Hepatocyte (in vitro differentiated cells): Measurements from ENCODE around the gene MAPKAP1. TPM values are rescaled to one million over a fixed set of nuclear protein-coding genes. Genes with fewer than 3 reads are reported as not detected.

Experiments
- DNase-seq: peaks from one replicate; pipeline ENCODE4 v3.0.0-alpha.2; 2016; ENCODE audit warnings: low spot score
- H2AFZ ChIP-seq: fragments of 200-600 bp; sonication (generic); 2 replicates; pipeline ENCODE4 v1.6.0; 2016; ENCODE audit warnings: antibody characterized with exemption, mild to moderate bottlenecking
- H3K27ac ChIP-seq: fragments of 200-600 bp; sonication (generic); 2 replicates; pipeline ENCODE4 v1.5.1; 2016; ENCODE audit warnings: mild to moderate bottlenecking
- H3K27me3 ChIP-seq: fragments of 200-600 bp; sonication (generic); 2 replicates; pipeline ENCODE4 v1.6.1; 2016
- H3K36me3 ChIP-seq: fragments of 200-600 bp; sonication (generic); replicated peaks from 2 replicates; pipeline ENCODE4 v1.5.1; 2016; ENCODE audit warnings: low read depth; ENCODE audit not compliant: insufficient read depth
- H3K4me1 ChIP-seq: fragments of 200-600 bp; sonication (generic); 2 replicates; pipeline ENCODE4 v1.5.1; 2016; ENCODE audit warnings: mild to moderate bottlenecking, moderate library complexity; ENCODE audit not compliant: insufficient read depth
- H3K4me2 ChIP-seq: fragments of 200-600 bp; sonication (generic); 2 replicates; pipeline ENCODE4 v1.6.0; 2016
- H3K4me3 ChIP-seq: fragments of 200-600 bp; sonication (generic); 2 replicates; pipeline ENCODE4 v1.5.1; 2016; ENCODE audit warnings: mild to moderate bottlenecking
- H3K79me2 ChIP-seq: fragments of 200-600 bp; sonication (generic); 2 replicates; pipeline ENCODE4 v1.6.0; 2017; ENCODE audit warnings: mild to moderate bottlenecking
- H3K9me2 ChIP-seq: fragments of 200-600 bp; sonication (generic); replicated peaks from 2 replicates; pipeline ENCODE4 v1.6.0; 2017; ENCODE audit warnings: mild to moderate bottlenecking; ENCODE audit not compliant: insufficient read depth
- H3K9me3 ChIP-seq: fragments of 200-600 bp; sonication (generic); 2 replicates; pipeline ENCODE4 v1.5.1; 2016; ENCODE audit warnings: low read depth, mild to moderate bottlenecking
- H4K20me1 ChIP-seq: fragments of 200-600 bp; sonication (generic); 2 replicates; pipeline ENCODE4 v1.6.0; 2016; ENCODE audit warnings: mild to moderate bottlenecking; ENCODE audit not compliant: insufficient read depth, poor library complexity, severe bottlenecking
- EZH2 ChIP-seq: fragments of 200-600 bp; sonication (generic); IDR thresholded peaks from 2 replicates; pipeline ENCODE4 v1.6.1; 2016; ENCODE audit warnings: antibody characterized with exemption, mild to moderate bottlenecking, borderline replicate concordance
- EZH2phosphoT487 ChIP-seq: fragments of 200-600 bp; sonication (generic); IDR thresholded peaks from one replicate; pipeline ENCODE4 v1.6.1; 2018; ENCODE audit warnings: antibody characterized with exemption, mild to moderate bottlenecking, low read depth, moderate library complexity; ENCODE audit not compliant: unreplicated experiment, severe bottlenecking
- WGBS: methylation state at CpG from one replicate; pipeline ENCODE4 v1.1.6; 2016; ENCODE audit warnings: low lambda C conversion rate; ENCODE audit errors: missing lambda C conversion rate; 5-methylcytosine and 5-hydroxymethylcytosine counted together
- polyA plus RNA-seq: library from polyadenylated mRNA; unstranded; fragments of >200 nt; fragmentation: Nextera tagmentation; extraction: Ambion mirVana; gene quantifications from 2 replicates; pipeline ENCODE4 v1.2.1, GENCODE V29; 2016
- total RNA-seq: library from RNA; depleted of rRNA; stranded (reverse); fragments of >200 nt; gene quantifications from 2 replicates; pipeline ENCODE4 v1.2.3, GENCODE V29; 2014
- TF ChIP-seq, protein P1 (sequence below): fragments of 200-600 bp; sonication (generic); IDR thresholded peaks from 2 replicates; pipeline ENCODE4 v1.5.1; 2016; ENCODE audit warnings: antibody characterized with exemption, mild to moderate bottlenecking; ENCODE audit not compliant: poor library complexity

The MAPKAP1 gene
- total and polyA plus RNA-seq, 2 experiments from 2014 or later: 74.5 to 79.4 TPM

DNA sequence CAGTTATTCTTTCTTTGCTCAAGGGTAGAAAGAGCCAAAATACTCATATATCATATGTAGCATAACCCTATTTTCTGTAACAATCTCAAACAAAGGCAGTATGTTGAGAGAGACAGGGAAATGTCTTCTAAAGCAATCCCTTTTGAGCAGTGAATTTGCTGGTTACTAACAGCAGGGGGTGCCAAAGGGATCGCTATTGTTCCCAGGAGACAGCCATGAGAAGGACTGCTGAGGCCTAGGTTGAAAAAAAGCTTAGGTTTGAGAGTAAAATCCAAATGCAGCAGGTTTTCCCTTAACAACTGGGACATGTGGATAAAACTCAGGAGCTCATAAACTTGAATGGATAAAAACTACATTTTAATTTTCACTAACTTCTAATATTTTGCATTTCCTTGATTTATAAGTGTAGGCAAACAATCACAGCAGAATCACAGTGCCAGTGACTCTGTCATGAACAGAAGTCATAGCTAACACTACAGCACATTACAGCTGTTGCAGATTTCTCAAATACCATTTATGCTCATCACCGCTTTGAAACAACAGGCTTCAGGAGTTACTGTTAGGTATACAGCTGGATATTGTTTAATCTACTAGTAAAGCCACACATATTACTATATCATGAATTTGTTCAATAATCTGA is 148.4 kb downstream of the MAPKAP1 start:
- DNase-seq: peak; percentile 84
- Histone ChIP-seq H3K36me3 (no peaks in the 10 kb centered on the region), H3K27ac (no peak overlapping the region), H3K79me2 (no peaks in the 10 kb centered on the region), H3K27me3 (no peaks in the 10 kb centered on the region), H3K4me3 (no peak overlapping the region), H3K9me2 (no peaks in the 10 kb centered on the region), H2AFZ (no peak overlapping the region), H3K4me2 (no peak overlapping the region), H3K9me3 (no peaks in the 10 kb centered on the region), H3K4me1 (no peaks in the 10 kb centered on the region), H4K20me1 (no peaks in the 10 kb centered on the region)
- TF ChIP-seq, protein P1, sequence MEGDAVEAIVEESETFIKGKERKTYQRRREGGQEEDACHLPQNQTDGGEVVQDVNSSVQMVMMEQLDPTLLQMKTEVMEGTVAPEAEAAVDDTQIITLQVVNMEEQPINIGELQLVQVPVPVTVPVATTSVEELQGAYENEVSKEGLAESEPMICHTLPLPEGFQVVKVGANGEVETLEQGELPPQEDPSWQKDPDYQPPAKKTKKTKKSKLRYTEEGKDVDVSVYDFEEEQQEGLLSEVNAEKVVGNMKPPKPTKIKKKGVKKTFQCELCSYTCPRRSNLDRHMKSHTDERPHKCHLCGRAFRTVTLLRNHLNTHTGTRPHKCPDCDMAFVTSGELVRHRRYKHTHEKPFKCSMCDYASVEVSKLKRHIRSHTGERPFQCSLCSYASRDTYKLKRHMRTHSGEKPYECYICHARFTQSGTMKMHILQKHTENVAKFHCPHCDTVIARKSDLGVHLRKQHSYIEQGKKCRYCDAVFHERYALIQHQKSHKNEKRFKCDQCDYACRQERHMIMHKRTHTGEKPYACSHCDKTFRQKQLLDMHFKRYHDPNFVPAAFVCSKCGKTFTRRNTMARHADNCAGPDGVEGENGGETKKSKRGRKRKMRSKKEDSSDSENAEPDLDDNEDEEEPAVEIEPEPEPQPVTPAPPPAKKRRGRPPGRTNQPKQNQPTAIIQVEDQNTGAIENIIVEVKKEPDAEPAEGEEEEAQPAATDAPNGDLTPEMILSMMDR: peak; percentile 78
- TF ChIP-seq EZH2phosphoT487: no peak
- TF ChIP-seq EZH2: no peak
- 48% methylated on average over 2 of the region's 2 CpGs for WGBS

DNA sequence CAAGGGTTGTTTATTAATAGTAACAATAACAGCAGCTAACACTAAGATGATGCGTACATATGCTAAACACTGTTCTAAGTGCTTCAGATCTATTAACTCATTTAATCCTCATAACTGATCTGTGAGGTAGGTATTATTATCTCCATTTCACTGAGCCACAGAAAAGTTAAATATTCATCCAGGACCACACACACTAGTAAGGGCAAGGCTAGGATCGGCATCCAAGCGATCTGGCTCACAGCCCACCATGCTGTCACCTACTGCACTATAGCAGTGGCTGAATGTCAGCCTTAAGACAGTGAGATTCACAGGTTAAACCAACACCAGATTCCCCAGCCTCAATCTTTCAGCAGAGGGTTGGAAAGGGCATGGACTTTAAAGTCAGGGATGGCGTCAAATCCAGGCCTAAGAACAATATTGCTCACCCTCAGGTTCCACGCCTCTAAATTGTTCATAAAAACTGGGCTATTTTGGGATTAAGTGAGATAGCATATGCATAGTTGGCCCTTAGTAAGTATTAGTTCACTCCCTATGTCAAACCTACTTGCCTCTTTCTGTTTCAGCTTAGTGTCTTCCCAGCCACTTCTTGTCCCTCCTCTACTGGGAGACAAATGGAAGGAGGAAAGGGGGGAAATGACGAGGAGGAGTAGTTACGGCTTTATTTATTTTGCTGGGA is 150.8 kb downstream of the MAPKAP1 start:
- Histone ChIP-seq H3K4me3 (no peak overlapping the region), H3K36me3 (no peaks in the 10 kb centered on the region), H3K79me2 (no peaks in the 10 kb centered on the region), H3K9me3 (no peaks in the 10 kb centered on the region), H3K27ac (no peak overlapping the region), H3K4me1 (no peaks in the 10 kb centered on the region), H3K9me2 (no peaks in the 10 kb centered on the region), H3K4me2 (no peak overlapping the region), H3K27me3 (no peaks in the 10 kb centered on the region), H4K20me1 (no peaks in the 10 kb centered on the region), H2AFZ (no peak overlapping the region)
- DNase-seq: no peak
- no peak for TF ChIP-seq EZH2
- no peak for TF ChIP-seq EZH2phosphoT487
- TF ChIP-seq, protein P1: no peak
- 79% methylated on average over 7 of the region's 7 CpGs for WGBS

DNA sequence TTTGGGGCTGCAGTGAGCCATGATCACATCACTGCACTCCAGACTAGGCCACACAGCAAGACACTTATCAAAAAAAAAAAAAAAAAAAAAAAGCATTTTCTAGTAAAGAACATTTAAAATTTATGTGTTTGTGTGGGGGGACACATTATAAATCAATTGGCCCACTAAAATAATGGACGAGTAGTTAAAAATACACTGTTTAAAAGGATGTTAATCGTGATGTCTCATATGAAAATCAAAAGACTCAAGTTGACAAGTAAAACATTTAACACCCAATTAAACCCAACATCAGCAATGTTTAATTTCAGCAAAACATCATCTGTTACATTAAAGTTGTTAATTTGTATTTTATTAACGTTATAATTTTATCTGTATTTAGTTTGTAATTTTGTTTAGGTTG is 152.3 kb downstream of the MAPKAP1 start:
- H3K79me2 ChIP-seq: no peaks in the 10 kb centered on the region
- H3K4me2 ChIP-seq: no peak overlapping the region
- H3K27ac ChIP-seq: no peak overlapping the region
- no peaks in the 10 kb centered on the region for H3K27me3 ChIP-seq
- H3K9me3 ChIP-seq: no peaks in the 10 kb centered on the region
- no peaks in the 10 kb centered on the region for H4K20me1 ChIP-seq
- H3K4me3 ChIP-seq: no peak overlapping the region
- H2AFZ ChIP-seq: no peak overlapping the region
- no peaks in the 10 kb centered on the region for H3K9me2 ChIP-seq
- TF ChIP-seq EZH2phosphoT487: no peak
- TF ChIP-seq EZH2: no peak
- TF ChIP-seq, protein P1: no peak
- WGBS: 65% methylated on average over 3 of the region's 3 CpGs
- no peaks in the 10 kb centered on the region for H3K36me3 ChIP-seq
- DNase-seq: no peak
- peaks cover 6% of the 10 kb centered on the region for H3K4me1 ChIP-seq
